ENCODE measurements around the gene IGLL1.

DNA sequence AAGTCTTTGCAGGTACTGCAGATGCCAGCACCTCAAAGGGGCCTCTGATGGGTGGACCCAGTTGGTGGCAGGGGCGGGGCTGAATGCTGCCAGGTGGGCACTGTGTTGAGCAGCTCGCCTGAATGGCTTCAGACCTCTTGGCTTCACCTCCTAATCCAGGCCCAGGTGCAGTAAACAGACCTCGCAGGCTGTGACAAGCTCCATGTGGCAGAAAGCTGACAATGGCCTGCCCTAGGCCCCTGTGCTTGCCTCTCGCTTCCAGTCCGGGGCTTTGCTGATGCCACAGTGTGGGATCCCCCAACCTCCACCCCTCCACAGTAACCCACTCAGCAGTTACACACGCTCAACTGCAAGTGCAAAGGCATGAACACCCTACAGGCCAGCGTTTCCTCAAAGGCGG lies 9.4 kb downstream of the IGLL1 start:
- TF ChIP-seq, protein P1, sequence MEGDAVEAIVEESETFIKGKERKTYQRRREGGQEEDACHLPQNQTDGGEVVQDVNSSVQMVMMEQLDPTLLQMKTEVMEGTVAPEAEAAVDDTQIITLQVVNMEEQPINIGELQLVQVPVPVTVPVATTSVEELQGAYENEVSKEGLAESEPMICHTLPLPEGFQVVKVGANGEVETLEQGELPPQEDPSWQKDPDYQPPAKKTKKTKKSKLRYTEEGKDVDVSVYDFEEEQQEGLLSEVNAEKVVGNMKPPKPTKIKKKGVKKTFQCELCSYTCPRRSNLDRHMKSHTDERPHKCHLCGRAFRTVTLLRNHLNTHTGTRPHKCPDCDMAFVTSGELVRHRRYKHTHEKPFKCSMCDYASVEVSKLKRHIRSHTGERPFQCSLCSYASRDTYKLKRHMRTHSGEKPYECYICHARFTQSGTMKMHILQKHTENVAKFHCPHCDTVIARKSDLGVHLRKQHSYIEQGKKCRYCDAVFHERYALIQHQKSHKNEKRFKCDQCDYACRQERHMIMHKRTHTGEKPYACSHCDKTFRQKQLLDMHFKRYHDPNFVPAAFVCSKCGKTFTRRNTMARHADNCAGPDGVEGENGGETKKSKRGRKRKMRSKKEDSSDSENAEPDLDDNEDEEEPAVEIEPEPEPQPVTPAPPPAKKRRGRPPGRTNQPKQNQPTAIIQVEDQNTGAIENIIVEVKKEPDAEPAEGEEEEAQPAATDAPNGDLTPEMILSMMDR (IDR thresholded peaks at IDR 0.05; ENCODE audit: low read depth, low read length, poor library complexity, severe bottlenecking), result no peak
- no peak for TF ChIP-seq EZH2phosphoT487 (IDR thresholded peaks at IDR 0.05; ENCODE audit: borderline replicate concordance, low read length)

All from DOHH2 (cell line).